Measurements from ENCODE around the gene TMEM150B.

TMEM150B gene

DNA sequence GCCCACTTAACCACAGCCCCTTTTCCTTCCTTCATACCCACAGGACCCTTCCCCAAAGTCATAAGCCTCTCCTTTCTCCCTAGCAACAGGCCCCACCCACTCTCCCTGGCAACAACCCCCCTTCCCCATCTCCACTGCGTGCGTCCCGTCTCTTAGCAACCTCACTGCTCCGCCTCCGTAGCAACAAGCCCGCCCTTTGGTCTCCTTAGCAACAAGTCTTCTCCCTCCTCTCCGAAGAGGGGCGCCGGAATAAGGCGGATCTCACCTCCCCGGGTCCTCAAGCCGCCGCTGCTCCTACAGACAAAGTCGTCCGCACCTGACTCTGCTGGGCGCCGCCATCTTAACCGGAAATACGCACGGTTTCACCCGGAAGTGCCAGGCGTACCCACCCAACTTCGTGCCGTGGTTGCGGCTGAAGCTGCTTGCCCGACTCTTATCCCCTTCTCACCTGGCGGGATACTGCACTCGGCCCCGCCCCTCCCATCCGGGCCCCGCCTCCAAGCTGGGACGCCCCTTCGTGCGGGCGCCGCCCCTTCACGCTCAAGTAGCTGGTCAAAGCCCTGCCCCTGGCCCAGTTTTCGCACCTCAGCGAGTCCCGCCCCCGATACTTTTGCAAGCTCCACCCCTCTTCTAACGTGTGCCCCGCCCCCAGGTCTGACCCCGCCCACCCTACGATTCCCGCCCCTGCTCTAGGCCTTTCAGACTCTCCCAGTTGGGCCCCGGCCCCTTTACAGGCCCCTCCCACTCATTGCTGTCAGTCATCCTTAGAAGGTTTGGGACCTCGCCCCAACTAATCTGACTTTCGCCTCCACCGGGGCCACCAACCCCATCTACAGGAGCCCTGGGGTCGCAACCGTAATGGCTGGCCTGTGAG, 45.1 kb downstream of the TMEM150B start, which contains the start of gene HSPBP1:
Gene HSPBP1 (minus strand): TSS at position 341 of the 874 bp plus-strand sequence. CDS start 502 bp downstream, outside the sequence.
- in situ Hi-C loops (cut with MboI; ENCODE audit: low sequenced_read_pairs): no loop called here

DNA sequence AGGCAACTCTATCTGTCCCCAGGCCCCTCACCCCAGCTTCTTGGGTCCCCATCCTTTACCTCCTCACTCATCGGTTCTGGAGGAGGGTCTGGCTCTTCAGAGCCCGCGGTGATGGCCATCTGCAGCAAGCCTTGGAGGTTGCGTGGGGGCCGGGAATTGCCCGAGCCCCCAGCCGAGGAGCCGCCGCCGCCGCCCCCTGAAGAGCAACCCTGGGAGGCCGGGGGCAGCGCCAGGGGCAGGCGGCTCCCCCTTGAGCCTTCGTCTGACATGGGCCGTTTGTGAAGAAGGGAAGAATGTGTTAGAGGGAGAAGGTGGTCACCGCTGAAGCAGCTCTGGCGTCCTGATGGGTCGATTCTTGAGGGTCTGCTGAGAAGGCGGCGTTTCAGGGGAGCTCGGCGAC, 45.8 kb downstream of the TMEM150B start:
- in situ Hi-C loops (cut with MboI; ENCODE audit: low sequenced_read_pairs): no loop called here

DNA sequence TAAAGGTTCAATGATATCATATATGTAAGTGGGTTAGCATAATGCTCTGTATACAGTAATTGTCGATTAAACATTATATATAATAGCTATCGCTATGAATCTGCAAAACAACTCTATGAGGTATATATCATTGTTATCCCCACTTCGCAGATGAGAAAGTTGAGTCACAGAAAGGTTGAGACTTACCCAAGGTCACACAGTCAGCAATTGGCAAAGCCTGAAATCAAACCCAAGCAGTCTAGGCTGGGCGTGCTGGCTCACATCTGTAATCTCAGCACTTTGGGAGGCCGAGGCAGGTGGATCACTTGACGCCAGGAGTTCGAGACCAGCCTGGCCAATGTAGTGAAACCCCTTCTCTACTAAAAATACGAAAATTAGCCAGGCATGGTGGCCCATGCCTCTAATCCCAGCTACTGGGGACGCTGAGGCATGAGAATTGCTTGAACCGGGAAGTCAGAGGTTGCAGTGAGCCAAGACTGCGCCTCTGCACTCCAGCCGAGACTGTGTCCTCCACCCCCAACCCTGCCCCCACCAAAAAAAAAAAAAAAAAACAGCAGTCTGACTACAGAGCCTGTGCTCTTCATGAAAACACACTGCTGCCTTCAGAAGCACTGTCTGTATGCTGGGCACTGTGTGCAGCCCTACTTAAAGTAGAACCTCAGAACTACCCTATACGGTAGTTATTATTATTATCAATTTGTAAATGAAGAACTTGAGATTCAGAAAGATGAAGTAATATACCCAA, 46.6 kb downstream of the TMEM150B start:
- in situ Hi-C loops (cut with MboI; ENCODE audit: low sequenced_read_pairs): no loop called here

DNA sequence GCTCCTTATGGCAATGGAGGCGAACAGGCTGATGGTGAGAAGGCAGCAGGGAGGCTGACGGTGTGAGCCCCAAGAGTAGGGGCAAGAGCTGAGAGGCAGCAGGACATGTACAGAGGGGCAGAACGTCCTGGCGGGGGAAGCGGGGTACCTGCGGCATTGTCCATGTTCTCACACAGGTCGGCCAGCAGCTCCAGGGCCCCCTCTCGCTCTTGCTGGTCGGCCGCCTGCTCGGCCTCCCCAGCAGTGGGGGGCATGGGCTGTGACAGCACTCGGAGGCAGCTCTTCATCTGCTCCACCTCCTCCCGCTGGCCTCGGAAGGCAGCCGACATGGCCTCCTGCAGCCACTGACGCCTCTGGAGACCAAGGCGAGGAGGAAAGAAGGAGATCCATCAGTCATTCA, 47.6 kb downstream of the TMEM150B start:
- in situ Hi-C loops (cut with MboI; ENCODE audit: low sequenced_read_pairs): no loop called here

DNA sequence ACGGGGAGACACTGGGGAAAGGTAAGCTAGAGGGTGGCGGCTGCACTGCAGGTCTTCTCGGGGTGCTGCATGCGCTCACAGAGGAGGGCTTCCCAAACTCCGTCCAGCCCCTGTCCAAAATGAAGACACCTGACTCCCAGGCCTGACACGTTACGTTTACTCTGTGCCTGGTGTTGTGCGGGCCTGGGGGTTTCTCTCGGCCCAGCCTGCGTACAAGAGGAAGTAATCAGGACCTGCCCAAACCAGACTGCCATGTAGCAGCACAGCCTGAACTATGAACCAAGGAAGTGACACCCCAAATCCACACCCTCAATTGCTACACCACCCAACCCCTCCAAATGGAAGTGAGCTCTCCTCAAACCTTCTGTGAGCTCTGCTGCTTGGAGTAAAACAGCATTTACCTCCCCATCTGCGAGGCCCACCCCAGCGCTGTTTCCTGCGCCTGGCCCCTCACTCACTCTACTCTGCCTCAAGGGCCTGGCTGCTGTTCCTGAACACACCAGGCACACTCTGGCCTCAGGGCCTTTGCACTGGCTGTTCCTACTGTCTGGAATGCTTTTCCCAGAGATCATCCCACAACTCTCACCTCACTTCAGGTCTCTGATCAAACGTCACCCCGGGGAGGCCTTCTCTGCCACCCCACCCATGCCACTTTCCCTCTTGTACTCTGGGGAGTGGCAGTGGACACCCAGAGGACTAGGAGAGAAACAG, 48.3 kb downstream of the TMEM150B start:
- in situ Hi-C loops (cut with MboI; ENCODE audit: low sequenced_read_pairs): no loop called here

DNA sequence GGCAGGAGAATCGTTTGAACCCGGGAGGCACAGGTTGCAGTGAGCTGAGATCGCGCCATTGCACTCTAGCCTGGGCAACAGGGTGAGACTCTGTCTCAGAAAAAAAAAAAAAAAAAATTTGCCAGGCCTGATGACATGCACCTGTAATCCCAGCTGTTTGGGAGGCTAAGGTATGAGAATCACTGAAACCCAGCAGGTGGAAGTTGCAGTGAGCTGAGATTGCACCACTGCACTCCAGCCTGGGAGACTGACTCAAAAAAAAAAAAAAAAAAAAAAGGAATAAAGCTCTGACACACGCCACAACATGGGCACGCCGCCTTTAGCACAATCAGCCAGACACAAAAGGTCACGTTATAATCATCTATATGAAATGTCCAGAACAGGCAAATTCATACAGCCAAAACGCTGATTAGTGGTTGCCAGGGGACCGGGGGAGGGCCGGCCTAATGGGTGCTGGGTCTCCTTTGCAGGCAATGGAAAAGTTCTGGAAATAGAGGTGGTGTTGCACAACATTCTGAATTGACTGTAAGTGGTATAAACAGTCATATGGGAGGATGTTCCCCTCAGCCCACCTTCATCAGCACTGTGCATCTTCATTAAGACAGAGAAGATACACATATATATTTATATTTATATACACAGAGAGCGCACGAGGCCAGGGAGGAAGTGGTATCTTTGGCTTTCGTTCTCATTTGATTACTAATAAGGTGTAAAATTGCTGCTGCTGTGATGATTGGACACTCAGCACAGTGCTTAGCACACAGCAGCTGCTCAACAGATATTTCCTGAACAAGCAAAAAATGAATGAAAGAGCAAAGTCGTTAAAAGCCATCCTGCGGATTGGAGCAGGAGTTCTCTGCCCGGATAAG, 49.1 kb downstream of the TMEM150B start:
- in situ Hi-C loops (cut with MboI; ENCODE audit: low sequenced_read_pairs): no loop called here

DNA sequence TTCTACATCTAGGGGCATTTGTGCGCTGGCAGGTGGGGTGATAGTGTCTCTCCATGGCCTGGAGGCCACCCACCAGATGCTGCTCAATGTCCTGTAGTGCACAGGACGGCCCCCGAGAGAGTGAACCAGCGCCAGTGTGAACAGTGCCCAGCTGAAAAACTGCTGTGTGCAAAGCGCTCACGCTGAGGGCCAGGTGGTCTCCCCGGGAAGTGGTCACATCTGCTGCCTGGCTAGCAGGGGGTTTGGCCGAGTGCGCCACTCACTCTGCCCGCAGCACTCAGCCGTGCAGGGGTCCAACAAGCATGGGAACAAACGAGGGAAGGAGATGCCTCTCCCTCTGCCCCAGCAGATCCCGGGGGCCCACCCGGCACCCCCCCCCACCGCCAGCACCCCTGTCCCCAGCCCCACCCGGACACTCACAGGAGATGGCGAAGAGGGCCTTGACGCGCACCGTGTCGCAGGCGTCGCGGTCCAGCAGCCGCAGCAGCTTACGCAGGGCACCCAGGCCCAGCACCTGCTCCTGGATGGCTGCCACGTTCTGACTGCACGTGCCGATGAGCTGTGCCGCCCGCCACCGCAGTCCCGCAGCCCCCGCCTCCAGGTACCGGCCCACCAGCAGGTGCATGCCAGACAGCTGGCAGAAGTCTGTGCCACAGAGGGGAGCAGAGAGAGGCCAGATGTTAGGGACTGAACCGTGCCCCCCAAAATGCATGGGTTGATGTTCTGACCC, 51.0 kb downstream of the TMEM150B start:
- in situ Hi-C loops (cut with MboI; ENCODE audit: low sequenced_read_pairs): no loop called here

DNA sequence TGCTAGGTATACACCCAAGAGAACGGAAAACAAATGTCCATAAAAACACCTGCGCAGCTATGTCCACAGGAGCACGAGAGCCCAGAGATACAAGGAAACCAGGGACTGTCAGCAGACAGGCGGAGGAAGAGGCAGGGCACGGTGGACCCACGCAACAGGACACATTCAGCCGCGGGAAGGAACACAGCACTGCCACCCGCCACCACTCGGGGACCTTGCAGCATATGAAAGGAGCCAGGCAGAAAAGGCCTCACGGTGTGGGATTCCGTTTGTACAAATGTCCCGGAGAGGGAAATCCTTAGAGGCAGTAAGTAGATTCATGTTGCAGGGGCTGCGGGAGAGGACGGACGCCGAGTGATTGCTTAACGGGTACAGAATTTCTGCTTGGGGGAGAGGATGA, 53.0 kb downstream of the TMEM150B start:
- in situ Hi-C loops (cut with MboI; ENCODE audit: low sequenced_read_pairs): no loop called here

DNA sequence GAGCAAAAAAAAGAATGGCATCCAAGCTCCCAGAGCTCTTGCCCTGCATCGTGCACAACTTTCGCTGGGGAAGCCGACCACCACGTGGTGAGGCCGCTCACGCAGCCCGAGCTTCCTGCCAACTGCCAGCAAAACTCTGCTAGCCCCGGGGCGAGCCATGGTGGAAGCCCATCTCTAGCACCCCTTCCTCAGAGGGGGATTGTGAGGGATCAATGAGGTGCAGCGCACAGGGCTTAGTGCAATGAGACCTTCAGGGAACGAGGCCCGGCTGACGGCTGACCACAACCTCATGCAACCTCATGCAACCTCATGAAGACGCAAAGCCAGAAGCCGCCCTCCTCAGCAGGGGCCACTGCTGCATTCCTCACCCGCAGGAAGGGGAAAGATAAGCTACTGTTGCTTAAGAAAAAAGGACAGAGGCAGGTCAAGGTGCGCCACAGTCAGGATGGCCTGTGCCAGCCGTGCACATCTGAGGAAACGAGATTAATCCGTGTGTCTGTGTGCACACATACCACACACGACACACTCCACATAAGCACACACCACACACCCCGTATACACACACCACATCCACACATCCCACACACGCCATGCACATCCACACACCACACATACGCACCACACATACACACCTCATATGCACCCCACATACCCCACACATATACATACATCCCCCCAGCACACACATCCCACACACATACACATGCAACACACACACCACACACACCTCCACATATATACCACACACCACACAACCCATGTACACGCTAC, 54.8 kb downstream of the TMEM150B start:
- in situ Hi-C loops (cut with MboI; ENCODE audit: low sequenced_read_pairs): no loop called here

DNA sequence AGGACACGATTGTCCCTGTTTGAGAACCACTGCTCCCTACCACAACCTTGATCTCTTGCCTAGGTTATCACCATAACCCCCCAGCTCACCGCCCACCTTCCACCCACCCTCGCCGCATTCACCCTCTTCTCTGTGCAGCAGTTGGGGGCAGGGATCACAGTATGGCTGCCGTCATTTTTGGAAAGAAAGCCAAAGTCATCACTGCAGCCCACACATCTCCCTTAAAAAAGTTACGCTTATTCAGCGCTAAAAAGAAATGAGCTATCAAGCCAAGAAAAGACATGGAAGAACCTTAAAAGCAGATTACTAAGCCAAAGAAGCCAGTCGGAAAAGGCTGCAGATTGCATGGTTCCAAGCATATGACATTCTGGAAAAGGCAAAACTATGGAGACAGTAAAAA, 55.8 kb downstream of the TMEM150B start:
- in situ Hi-C loops (cut with MboI; ENCODE audit: low sequenced_read_pairs): no loop called here

DNA sequence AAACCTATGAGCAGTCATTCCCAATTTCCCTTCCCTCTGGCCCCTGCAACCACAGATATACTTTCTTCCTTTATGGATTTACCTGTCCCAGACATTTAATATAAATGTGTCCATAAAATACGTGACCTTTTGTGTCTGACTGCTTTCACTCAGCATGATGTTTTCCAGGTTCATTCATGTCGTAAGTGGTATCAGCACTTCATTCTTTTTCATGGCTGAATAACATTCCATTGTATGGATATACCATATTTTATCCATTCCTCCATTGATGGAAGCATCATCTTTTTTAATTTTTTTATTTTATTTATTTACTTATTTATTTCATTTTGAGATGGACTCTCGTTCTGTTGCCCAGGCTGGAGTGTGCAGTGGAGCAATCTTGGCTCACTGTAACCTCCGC, 58.3 kb downstream of the TMEM150B start:
- in situ Hi-C loops (cut with MboI; ENCODE audit: low sequenced_read_pairs): no loop called here

DNA sequence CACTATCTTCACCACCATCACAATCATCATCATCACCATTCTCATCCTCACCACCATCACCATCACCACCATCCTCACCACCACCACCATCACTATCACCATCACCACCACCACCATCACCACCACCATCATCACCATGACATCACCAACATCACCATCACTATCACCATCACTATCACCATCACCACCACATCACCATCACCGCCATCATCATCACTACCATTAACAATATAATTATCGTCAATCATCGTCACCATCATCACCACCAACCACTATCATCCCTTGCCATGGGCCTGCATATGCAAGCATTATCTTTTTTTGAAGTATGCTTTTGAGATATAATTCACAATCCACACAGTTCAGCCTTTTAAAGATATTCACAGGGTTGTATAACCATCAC, 58.7 kb downstream of the TMEM150B start:
- in situ Hi-C loops (cut with MboI; ENCODE audit: low sequenced_read_pairs): no loop called here

DNA sequence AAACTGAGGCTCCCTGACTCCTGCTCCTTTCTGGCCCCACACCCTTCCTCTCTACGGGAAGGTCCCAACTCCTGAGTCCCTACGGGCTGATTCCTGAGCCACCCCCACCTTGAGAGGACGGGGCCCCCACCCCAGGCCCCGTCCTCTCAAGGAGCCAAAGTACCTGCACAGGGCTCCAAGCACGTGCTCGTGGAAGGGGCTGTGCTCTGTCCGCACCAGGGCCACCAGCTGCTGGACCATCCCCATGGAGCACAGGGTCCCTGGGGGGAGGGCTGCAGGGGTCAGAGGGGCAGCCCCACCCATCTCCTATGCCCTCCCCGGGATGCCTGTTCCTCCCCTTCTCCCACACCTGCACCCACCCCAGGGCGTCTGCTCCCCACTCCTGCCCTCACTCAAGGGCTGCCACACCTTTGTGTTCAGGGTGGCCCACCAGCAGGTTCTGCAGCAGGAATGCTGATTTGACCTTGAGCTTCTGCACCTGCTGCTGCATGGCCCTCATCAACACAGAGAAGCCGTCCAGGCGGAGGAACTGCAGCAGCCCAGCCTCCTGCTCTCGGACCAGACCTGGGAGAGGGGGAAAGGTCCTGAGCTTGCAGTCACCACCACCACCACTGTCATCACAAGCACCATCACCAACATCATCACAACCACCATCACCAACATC, 59.3 kb downstream of the TMEM150B start:
- in situ Hi-C loops (cut with MboI; ENCODE audit: low sequenced_read_pairs): no loop called here

DNA sequence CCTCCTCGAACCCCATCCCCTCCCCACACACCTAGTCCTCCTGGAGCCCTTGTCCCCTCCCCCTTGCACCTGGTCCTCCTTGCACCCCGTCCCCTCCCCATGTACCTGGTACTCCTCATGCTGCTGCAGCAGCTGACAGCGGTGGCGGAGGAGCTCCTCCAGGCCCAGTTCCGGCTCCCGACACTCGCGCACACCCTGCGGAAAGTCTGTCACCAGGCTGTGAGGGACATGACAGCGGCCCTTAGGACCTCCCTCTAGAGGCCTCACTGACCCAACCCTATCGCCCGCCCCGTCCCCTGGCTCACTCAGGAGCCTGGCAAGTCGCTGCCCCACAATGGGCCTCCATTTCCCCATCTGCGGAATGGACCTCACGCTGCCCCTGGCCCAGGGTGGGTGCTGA, 60.0 kb downstream of the TMEM150B start:
- in situ Hi-C loops (cut with MboI; ENCODE audit: low sequenced_read_pairs): no loop called here

DNA sequence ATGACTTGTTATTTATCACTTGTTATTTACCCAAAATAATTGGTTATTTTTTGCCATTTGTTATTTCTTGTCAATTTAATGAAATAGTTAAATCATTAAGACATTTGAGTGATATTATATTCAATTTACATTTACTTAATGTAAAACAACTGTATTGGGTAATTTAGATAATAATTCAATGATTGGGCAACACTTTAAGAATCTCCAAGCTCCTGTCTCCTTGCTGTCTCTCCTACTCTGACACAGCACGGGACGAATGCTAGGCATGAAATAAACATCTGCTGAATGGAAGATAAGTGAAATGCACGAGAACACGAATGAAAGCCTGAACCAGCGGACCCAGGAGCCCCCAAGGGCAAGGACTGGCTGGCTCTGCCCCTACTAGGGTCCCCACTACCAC, 60.6 kb downstream of the TMEM150B start:
- in situ Hi-C loops (cut with MboI; ENCODE audit: low sequenced_read_pairs): no loop called here
